GM06990 (cell line): ENCODE data around the gene GTPBP1.

ENCODE experiments used
- DNase-seq: peaks from one replicate; pipeline ENCODE4 v3.0.0-alpha.2; 2011; ENCODE audit not compliant: insufficient read length; ENCODE audit errors: extremely low read depth
- H3K27me3 ChIP-seq: replicated peaks from 2 replicates; pipeline ENCODE4 v1.6.0; 2011; ENCODE audit warnings: low read length; ENCODE audit not compliant: control insufficient read depth, insufficient read depth
- H3K36me3 ChIP-seq: 2 replicates; pipeline ENCODE4 v1.5.1; 2011; ENCODE audit warnings: low read length; ENCODE audit not compliant: control insufficient read depth, insufficient read depth
- H3K4me3 ChIP-seq: replicated peaks from 2 replicates; pipeline ENCODE4 v1.5.1; 2011; ENCODE audit warnings: low read depth, mild to moderate bottlenecking, control low read depth, low read length
- CTCF ChIP-seq: IDR thresholded peaks from 2 replicates; pipeline ENCODE4 v1.5.1; 2011; ENCODE audit warnings: low read length, control low read depth, mild to moderate bottlenecking, inconsistent platforms; ENCODE audit not compliant: insufficient read depth, poor library complexity, severe bottlenecking

Gene GTPBP1

DNA sequence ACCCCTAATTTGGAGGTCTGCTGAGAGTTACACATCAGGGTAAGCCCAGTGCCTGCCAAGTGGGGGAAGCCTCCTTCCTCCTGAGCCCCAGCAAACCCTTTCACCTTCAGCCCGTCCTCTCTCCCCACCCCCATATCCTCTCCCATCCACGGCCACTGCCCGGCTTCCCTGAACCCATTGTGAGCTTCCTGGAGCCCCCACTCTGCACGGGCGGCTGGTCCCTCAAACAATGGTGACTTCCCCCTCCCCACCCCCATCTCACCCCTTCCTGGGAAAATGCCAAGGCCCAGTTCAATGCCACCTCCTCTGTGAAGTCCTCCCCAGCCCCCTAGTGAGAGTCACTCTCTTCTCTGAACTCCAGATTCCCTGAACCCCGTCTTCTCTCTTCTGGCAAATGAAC lies 70.3 kb downstream of the GTPBP1 start:
- DNase-seq = no peak
- Histone ChIP-seq H3K27me3 (no peaks in the 10 kb centered on the region), H3K4me3 (no peak overlapping the region), H3K36me3 (no peaks in the 10 kb centered on the region)
- no peak for TF ChIP-seq CTCF

- TF ChIP-seq CTCF = no peak
- no peak overlapping the region for H3K4me3 ChIP-seq
- no peaks in the 10 kb centered on the region for H3K36me3 ChIP-seq
- DNase-seq = no peak
- H3K27me3 ChIP-seq = no peaks in the 10 kb centered on the region
These were observed 71.4 kb downstream of the GTPBP1 start for GRCh38 chr22:38777087-38777671.

GRCh38 chr22:38781033-38781432 lies 75.3 kb downstream of the GTPBP1 start:
- Histone ChIP-seq H3K36me3 (no peaks in the 10 kb centered on the region), H3K27me3 (no peaks in the 10 kb centered on the region), H3K4me3 (no peak overlapping the region)
- TF ChIP-seq CTCF = no peak
- DNase-seq = no peak

- no peak for DNase-seq
- no peak for TF ChIP-seq CTCF
These were observed 76.8 kb downstream of the GTPBP1 start for GRCh38 chr22:38782402-38783094.

More at GRCh38 chr22:38782402-38783094, 76.8 kb downstream of the GTPBP1 start:
- Histone ChIP-seq H3K4me3 (no peak overlapping the region), H3K27me3 (no peaks in the 10 kb centered on the region), H3K36me3 (no peaks in the 10 kb centered on the region)
